Gastroesophageal sphincter (tissue), 4 donors: ENCODE data around the gene CPD. TPM values are rescaled to one million over a fixed set of nuclear protein-coding genes. Genes with fewer than 3 reads are reported as not detected.
"Not testable (repeated sequence)": the region's sequence is repeated elsewhere in the genome, so short reads cannot be mapped to it uniquely, and the experiment has no call there.

Experiments used
- ATAC-seq: fragments of 150-250 bp; one replicate; pipeline ENCODE4 v1.9.1; 2016; ENCODE audit warnings: mild to moderate bottlenecking, moderate library complexity
- H3K27ac ChIP-seq, 4 donors: fragments of 200-600 bp; sonication (generic) in 3 of 4; 1 replicate in 3 of 4; 2 replicates in 1 of 4; pipeline ENCODE4 v1.5.1; 2016 to 2019
- H3K27me3 ChIP-seq: fragments of 200-600 bp; sonication (generic); one replicate; pipeline ENCODE4 v1.5.1; 2019
- H3K36me3 ChIP-seq, 2 donors: fragments of 200-600 bp; sonication (generic); one replicate each; pipeline ENCODE4 v1.5.1; 2019; ENCODE audit warnings: control low read depth in 1 of 2
- H3K4me1 ChIP-seq, 3 donors: fragments of 200-600 bp; sonication (generic); 1 replicate in 2 of 3; 2 replicates in 1 of 3; pipeline ENCODE4 v1.5.1; 2016 to 2019; ENCODE audit warnings: control low read depth in 2 of 3
- H3K4me3 ChIP-seq, 2 donors: fragments of 200-600 bp; sonication (generic); one replicate each; pipeline ENCODE4 v1.5.1; 2019; ENCODE audit warnings: mild to moderate bottlenecking in 1 of 2, moderate library complexity in 1 of 2
- H3K9me3 ChIP-seq, 3 donors: fragments of 200-600 bp; sonication (generic); one replicate each; pipeline ENCODE4 v1.5.1; 2017 to 2019; ENCODE audit warnings: control low read depth in 2 of 3
- EP300 ChIP-seq: sonication (generic); formaldehyde crosslinking; IDR thresholded peaks from one replicate; pipeline ENCODE4 v1.6.1; 2017; ENCODE audit warnings: antibody characterized with exemption, mild to moderate bottlenecking
- POLR2A ChIP-seq, 2 donors: fragments of 450-650 bp; IDR thresholded peaks; one replicate each; pipeline ENCODE4 v1.6.1; 2017; ENCODE audit warnings: antibody characterized with exemption in 2 of 2, mild to moderate bottlenecking in 2 of 2, moderate library complexity in 1 of 2
- POLR2AphosphoS5 ChIP-seq: sonication (generic); formaldehyde crosslinking; IDR thresholded peaks from one replicate; pipeline ENCODE4 v1.6.1; 2017; ENCODE audit warnings: antibody characterized with exemption
- WGBS, 2 donors: methylation state at CpG; one replicate each; pipeline ENCODE4 v1.1.5; 2018; ENCODE audit warnings: low coverage in 1 of 2; 5-methylcytosine and 5-hydroxymethylcytosine counted together
- total RNA-seq, 4 donors: library from RNA; depleted of rRNA; stranded (reverse); fragments of >200 nt; gene quantifications; one replicate each; pipeline ENCODE4 v1.1.0, GENCODE V29; 2016
- TF ChIP-seq, protein P1 (sequence below), 4 experiments: fragments of 200-600 bp in 2 of 4; fragments of 450-650 bp in 2 of 4; sonication (generic) in 1 of 4; IDR thresholded peaks; one replicate each; pipeline ENCODE4 v1.5.1; 2017 to 2019; ENCODE audit warnings: antibody characterized with exemption in 4 of 4, mild to moderate bottlenecking in 2 of 4, moderate library complexity in 2 of 4

The CPD gene
- total RNA-seq, 4 donors from 2014 or later, result 37.8 to 103 (median 57.5) TPM

DNA sequence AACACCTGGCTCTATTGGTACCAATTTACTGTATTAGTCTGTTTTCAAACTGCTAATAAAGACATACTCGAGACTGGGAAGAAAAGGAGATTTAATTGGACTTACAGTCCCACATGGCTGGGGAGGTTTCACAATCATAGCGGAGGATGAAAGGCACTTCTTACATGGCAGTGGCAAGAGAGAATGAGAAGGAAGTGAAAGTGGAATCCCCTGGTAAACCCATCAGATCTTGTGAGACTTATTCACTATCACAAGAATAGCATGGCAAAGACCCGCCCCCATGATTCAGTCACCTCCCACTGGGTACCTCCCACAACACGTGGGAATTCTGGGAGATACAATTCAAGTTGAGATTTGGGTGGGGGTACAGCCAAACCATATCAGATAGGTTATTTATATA, 75.9 kb downstream of the CPD start:
- Histone ChIP-seq H3K4me3 (no peak overlapping the region), H3K27ac (no peak overlapping the region), H3K36me3 (peaks cover 4 to 93% of the 10 kb centered on the region in 2 donors), H3K4me1 (peaks cover 0 to 8% (median 0%) of the 10 kb centered on the region in 3 donors), H3K27me3 (no peaks in the 10 kb centered on the region), H3K9me3 (no peaks in the 10 kb centered on the region)
- TF ChIP-seq POLR2AphosphoS5 (no peak), EP300 (no peak), POLR2A (IDR thresholded peaks at IDR 0.05) (no peak)
- TF ChIP-seq, protein P1, sequence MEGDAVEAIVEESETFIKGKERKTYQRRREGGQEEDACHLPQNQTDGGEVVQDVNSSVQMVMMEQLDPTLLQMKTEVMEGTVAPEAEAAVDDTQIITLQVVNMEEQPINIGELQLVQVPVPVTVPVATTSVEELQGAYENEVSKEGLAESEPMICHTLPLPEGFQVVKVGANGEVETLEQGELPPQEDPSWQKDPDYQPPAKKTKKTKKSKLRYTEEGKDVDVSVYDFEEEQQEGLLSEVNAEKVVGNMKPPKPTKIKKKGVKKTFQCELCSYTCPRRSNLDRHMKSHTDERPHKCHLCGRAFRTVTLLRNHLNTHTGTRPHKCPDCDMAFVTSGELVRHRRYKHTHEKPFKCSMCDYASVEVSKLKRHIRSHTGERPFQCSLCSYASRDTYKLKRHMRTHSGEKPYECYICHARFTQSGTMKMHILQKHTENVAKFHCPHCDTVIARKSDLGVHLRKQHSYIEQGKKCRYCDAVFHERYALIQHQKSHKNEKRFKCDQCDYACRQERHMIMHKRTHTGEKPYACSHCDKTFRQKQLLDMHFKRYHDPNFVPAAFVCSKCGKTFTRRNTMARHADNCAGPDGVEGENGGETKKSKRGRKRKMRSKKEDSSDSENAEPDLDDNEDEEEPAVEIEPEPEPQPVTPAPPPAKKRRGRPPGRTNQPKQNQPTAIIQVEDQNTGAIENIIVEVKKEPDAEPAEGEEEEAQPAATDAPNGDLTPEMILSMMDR (IDR thresholded peaks at IDR 0.05), result no peak
- ATAC-seq, result no peak
- WGBS, 2 donors, result 74 to 81% methylated on average over 3 to 4 of the region's 4 CpGs

DNA sequence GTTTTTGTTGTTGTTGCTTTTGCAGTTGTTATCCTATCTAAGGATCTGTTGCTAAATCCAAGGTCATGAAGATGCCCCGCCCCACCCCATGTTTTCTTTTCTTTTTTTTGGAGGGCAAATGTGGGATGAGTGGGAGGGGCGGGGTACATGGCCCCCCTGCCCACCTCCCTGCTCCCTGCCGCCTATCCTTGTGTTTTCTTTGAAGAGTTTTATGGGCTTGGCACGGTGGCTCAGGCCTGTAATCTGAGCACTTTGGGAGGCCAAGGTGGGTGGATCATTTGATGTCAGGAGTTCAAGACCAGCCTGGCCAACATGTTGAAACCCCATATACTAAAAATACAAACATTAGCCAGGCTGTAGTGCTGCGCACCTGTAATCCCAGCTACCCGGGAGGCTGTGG, 79.6 kb downstream of the CPD start:
- TF ChIP-seq EP300, result no peak
- no peak for TF ChIP-seq POLR2AphosphoS5
- no peak for TF ChIP-seq POLR2A (IDR thresholded peaks at IDR 0.05)
- TF ChIP-seq, protein P1 (IDR thresholded peaks at IDR 0.05), result no peak
- H3K36me3 ChIP-seq, result peaks cover 7 to 89% of the 10 kb centered on the region in 2 donors
- H3K9me3 ChIP-seq, result no peaks in the 10 kb centered on the region
- H3K4me3 ChIP-seq, result no peak overlapping the region
- H3K4me1 ChIP-seq, result no peaks in the 10 kb centered on the region
- WGBS, 2 donors, result 73 to 93% methylated on average over 3 to 6 of the region's 6 CpGs
- ATAC-seq, result no peak
- H3K27me3 ChIP-seq, result no peaks in the 10 kb centered on the region
- no peak overlapping the region for H3K27ac ChIP-seq

DNA sequence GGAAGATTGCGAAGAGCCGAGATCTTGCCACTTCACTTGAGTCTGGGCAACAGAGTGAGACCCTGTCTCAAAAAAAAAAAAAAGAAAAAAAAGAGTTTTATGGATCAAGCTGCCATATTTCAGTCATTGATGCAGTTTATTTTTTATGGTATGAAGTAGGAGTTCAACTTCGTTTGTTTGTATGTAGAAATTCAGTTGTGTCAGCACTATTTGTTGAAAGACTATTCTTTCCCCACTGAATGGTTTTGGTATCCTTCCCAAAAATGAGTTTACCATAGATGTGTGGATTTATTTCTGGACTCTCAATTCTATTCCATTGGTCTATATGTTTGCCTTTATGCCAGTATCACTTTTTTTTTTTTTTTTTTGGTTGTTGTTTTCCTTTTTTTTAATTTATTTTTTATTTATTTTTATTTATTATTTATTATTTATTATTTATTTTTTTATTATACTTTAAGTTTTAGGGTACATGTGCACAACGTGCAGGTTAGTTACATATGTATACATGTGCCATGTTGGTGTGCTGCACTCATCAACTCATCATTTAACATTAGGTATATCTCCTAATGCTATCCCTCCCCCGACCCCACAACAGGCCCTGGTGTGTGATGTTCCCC, 80.2 kb downstream of the CPD start:
- H3K27me3 ChIP-seq, ATAC-seq: not testable (repeated sequence)
- 90 to 91% methylated on average over 1 to 3 of the region's 5 CpGs for WGBS, 2 donors

DNA sequence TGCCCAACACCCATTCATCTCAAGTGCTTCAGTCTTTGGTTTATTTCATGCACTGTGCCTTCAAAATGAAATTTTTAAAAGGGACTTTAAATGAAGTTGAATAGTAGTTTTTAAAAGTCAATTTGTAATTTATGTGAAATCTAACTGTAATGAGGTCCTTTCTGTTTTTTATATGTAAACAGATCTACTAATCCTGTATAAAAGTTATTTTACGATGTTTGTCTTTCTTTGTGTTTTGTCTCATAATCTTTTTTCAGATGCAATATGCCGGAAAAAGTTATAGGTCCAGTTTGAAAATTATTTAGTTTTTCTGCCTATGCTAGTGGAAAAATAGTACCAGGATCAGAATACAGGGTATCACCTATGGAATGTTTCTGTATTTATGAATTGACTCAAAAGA, 89.7 kb downstream of the CPD start:
- no peak for TF ChIP-seq POLR2AphosphoS5
- TF ChIP-seq EP300, result no peak
- TF ChIP-seq, protein P1 (IDR thresholded peaks at IDR 0.05), result no peak
- TF ChIP-seq POLR2A (IDR thresholded peaks at IDR 0.05), result no peak
- H3K4me3 ChIP-seq, result no peak overlapping the region
- H3K4me1 ChIP-seq, result peaks cover 0 to 13% (median 0%) of the 10 kb centered on the region in 3 donors
- H3K36me3 ChIP-seq, result peaks cover 3 to 34% of the 10 kb centered on the region in 2 donors
- 88 to 97% methylated on average over 2 of the region's 2 CpGs for WGBS, 2 donors
- no peak overlapping the region for H3K27ac ChIP-seq
- no peaks in the 10 kb centered on the region for H3K27me3 ChIP-seq
- ATAC-seq, result no peak
- no peaks in the 10 kb centered on the region for H3K9me3 ChIP-seq

More for the DNA sequence above, 80.2 kb downstream of the CPD start:
- not testable (repeated sequence) for H3K4me3 ChIP-seq, H3K4me1 ChIP-seq, H3K9me3 ChIP-seq, H3K27ac ChIP-seq
- H3K36me3 ChIP-seq, result peaks cover 7 to 89% of the 10 kb centered on the region in 2 donors

DNA sequence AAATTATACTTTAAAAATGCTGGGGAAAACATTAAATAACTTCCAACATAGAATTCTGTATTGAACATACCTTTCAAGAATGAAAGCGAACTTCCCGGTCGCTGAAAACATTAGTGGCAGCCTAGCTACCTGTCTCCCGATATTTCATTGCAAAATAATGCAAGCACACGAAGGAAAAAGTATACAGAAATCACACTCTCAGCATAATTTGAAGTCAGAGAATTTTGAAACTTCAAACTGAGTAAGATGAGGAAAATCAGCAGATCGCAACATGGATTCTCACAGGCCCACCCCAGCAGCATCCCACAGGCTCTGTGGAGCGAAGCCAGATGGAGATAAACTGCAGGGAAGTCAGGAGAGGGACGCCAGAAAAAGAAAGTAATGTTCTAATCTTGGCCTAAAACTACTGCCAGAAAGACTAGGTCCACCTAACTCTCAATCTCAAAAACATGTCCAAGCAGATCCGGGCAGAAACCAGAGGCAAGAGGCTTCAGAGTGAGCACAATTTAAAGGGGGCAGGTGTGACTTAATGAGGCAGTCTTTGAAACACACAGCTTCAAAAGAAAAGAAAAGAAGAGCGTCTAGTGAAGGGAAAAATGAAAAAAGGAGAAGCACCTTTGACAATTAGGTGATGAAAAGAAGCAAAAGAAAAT, 93.6 kb downstream of the CPD start:
- no peaks in the 10 kb centered on the region for H3K36me3 ChIP-seq
- H3K27me3 ChIP-seq, result no peaks in the 10 kb centered on the region
- no peak overlapping the region for H3K27ac ChIP-seq
- no peak for TF ChIP-seq POLR2AphosphoS5
- no peak for TF ChIP-seq POLR2A (IDR thresholded peaks at IDR 0.05)
- TF ChIP-seq EP300, result no peak
- TF ChIP-seq, protein P1 (IDR thresholded peaks at IDR 0.05), result no peak
- 28 to 40% methylated on average over 4 to 10 of the region's 10 CpGs for WGBS, 2 donors
- no peaks in the 10 kb centered on the region for H3K9me3 ChIP-seq
- H3K4me1 ChIP-seq, result peaks cover 0 to 22% (median 0%) of the 10 kb centered on the region in 3 donors
- no peak for ATAC-seq
- peak overlapping the region in 1 of 2 donors; percentile 0 for H3K4me3 ChIP-seq
